GM18511 (cell line): ENCODE results near the gene CD24.
"Not testable (repeated sequence)": the region's sequence is repeated elsewhere in the genome, so short reads cannot be mapped to it uniquely, and the experiment has no call there.

ENCODE experiments used
- ATAC-seq: cut with Tn5 transposase; IDR thresholded peaks from one replicate; pipeline ENCODE4 v1.9.1; 2021; ENCODE audit warnings: mild to moderate bottlenecking, moderate library complexity; ENCODE audit not compliant: unreplicated experiment

Gene CD24

GRCh38 chr6:106974336-106974998 is at the start of gene CD24:
Gene CD24, minus strand, starts transcription at chr6:106974729. Its CDS starts 83 bp downstream, at chr6:106974646.
- peak; percentile 42 for ATAC-seq

- ATAC-seq = no peak
Measured at GRCh38 chr6:107021446-107022185, 47.1 kb upstream of the CD24 start.

- ATAC-seq = no peak
Measured at GRCh38 chr6:107020239-107020638, 45.7 kb upstream of the CD24 start.

GRCh38 chr6:107019628-107020027 is 45.1 kb upstream of the CD24 start:
- ATAC-seq = not testable (repeated sequence)

GRCh38 chr6:107019047-107019446 is 44.5 kb upstream of the CD24 start:
- no peak for ATAC-seq

GRCh38 chr6:107009499-107009898 is 35.0 kb upstream of the CD24 start:
- ATAC-seq = no peak

GRCh38 chr6:106997392-106998158 is 23.0 kb upstream of the CD24 start:
- ATAC-seq = no peak

GRCh38 chr6:106995640-106996039 is 21.1 kb upstream of the CD24 start:
- no peak for ATAC-seq

- ATAC-seq = not testable (repeated sequence)
Measured at GRCh38 chr6:106989737-106990136, 15.2 kb upstream of the CD24 start.

GRCh38 chr6:106988664-106989063 is 14.1 kb upstream of the CD24 start:
- ATAC-seq = no peak

GRCh38 chr6:106981926-106982325 is 7.4 kb upstream of the CD24 start:
- no peak for ATAC-seq

GRCh38 chr6:106980926-106981325 is 6.4 kb upstream of the CD24 start:
- ATAC-seq = no peak

- no peak for ATAC-seq
Measured at GRCh38 chr6:106979435-106979884, 4.9 kb upstream of the CD24 start.

- ATAC-seq = no peak
Measured at GRCh38 chr6:106977246-106977645, 2.7 kb upstream of the CD24 start.

- ATAC-seq = no peak
Measured at GRCh38 chr6:106976270-106976669, 1.7 kb upstream of the CD24 start.

- ATAC-seq = no peak
Measured at GRCh38 chr6:106975738-106976064, 1.2 kb upstream of the CD24 start.

- peak; percentile 75 for ATAC-seq
Measured at GRCh38 chr6:106974999-106975737, 639 bp upstream of the CD24 start.

GRCh38 chr6:106973836-106974335 is 643 bp downstream of the CD24 start:
- ATAC-seq = no peak

GRCh38 chr6:106973018-106973835 is 1.3 kb downstream of the CD24 start:
- ATAC-seq = no peak

- no peak for ATAC-seq
Measured at GRCh38 chr6:106972500-106972899, 2.0 kb downstream of the CD24 start.
